Measurements from ENCODE around the gene TACO1. TPM values are rescaled to one million over a fixed set of nuclear protein-coding genes. Genes with fewer than 3 reads are reported as not detected.

Gene TACO1
- total and polyA plus RNA-seq, 9 of the 15 experiments (the other 6 are each of a cell fraction or from before 2014, with no cell fraction given) = 10.3 to 41.6 (median 30.9) TPM

DNA sequence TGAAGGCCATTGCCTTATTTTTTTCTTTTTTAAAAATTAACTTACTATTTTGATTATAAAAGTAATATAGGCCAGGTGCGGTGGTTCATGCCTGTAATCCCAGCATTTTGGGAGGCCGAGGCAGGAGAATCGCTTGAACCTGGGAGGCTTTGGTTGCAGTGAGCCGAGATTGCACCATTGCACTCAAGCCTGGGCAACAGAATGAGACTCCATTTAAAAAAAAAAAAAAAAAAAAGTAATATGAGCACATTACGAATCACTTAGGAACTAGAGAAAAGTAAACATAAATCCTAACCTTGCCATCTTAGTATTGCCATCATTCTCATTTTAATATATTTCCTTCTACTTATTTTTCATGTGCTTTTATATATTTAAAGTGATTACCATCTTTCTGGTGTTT lies 12.9 kb upstream of the TACO1 start (continued):
- TF ChIP-seq CBX8 (IDR thresholded peaks at IDR 0.05; ENCODE audit: borderline replicate concordance, extremely low read depth, low read depth, low read length, poor library complexity, severe bottlenecking) = no peak
- TF ChIP-seq KLF13 (tag; IDR thresholded peaks at IDR 0.05; ENCODE audit: borderline replicate concordance, low read depth) = no peak
- TF ChIP-seq, protein P1, sequence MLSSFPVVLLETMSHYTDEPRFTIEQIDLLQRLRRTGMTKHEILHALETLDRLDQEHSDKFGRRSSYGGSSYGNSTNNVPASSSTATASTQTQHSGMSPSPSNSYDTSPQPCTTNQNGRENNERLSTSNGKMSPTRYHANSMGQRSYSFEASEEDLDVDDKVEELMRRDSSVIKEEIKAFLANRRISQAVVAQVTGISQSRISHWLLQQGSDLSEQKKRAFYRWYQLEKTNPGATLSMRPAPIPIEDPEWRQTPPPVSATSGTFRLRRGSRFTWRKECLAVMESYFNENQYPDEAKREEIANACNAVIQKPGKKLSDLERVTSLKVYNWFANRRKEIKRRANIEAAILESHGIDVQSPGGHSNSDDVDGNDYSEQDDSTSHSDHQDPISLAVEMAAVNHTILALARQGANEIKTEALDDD (IDR thresholded peaks at IDR 0.05) = no peak

DNA sequence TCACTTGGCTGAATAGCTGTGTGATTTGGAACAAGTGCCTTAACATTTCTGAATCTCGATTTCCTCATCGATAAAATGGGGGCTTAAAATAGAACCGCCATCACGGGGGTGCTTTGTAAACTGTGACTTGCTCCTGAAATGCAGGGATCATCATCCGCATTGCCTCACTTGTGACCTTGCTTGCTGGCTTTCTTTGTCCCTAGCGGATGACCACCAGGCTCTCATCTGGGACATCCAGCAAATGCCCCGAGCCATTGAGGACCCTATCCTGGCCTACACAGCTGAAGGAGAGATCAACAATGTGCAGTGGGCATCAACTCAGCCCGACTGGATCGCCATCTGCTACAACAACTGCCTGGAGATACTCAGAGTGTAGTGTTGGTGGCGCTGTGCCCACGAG lies 11.9 kb upstream of the TACO1 start:
- intact Hi-C loops (cut with micrococcal nuclease) = no loop called here
- FAIRE-seq (no peak), DNase-seq (ENCODE audit: extremely low read depth in 1 of 4, low spot score in 3 of 4) (no peak), ATAC-seq (no peak)
- Histone ChIP-seq H3K27ac (ENCODE audit: extremely low read depth, low read depth, low read length) (no peak overlapping the region), H3K4me2 (ENCODE audit: insufficient read depth, low read length) (no peak overlapping the region), H3K9me1 (ENCODE audit: control insufficient read depth, insufficient read depth, low read length) (no peaks in the 10 kb centered on the region), H3K79me2 (ENCODE audit: control insufficient read depth, insufficient read depth, low read length) (no peaks in the 10 kb centered on the region), H3K36me3 (ENCODE audit: control insufficient read depth, insufficient read depth, low read length) (peaks cover 82% of the 10 kb centered on the region), H3K9ac (ENCODE audit: insufficient read depth in 1 of 2, low read depth in 2 of 2, low read length in 2 of 2) (no peak overlapping the region), H3K9me3 (replicated peaks; ENCODE audit: control insufficient read depth, insufficient read depth, low read depth, low read length) (no peaks in the 10 kb centered on the region), H3K4me3 (no peak overlapping the region), H3K4me1 (replicated peaks in 1 of 2; ENCODE audit: control insufficient read depth in 2 of 2, insufficient read depth in 2 of 2, low read length in 2 of 2) (no peaks in the 10 kb centered on the region), H2AFZ (ENCODE audit: low read depth, low read length) (no peak overlapping the region), H4K20me1 (replicated peaks; ENCODE audit: control insufficient read depth, insufficient read depth, low read length) (peaks cover 8% of the 10 kb centered on the region; the same call in 1 of the 2 replicates), H3K27me3 (ENCODE audit: control insufficient read depth in 2 of 2, insufficient read depth in 2 of 2, low read length in 2 of 2) (no peaks in the 10 kb centered on the region)
- in situ Hi-C loops (cut with MboI) = no loop called here
- CTCF ChIA-PET (ENCODE audit: low intra/inter-chr PET ratio) = no interaction called here
- no TSS peak for BruUV-seq (replicated peaks)
- whole genome bisulfite sequencing (ENCODE audit: insufficient coverage, low coverage, missing lambda C conversion rate) = 97% methylated on average over 11 of the region's 11 CpGs
- no peak for TF ChIP-seq MED1 (CRISPR knock-in tag; IDR thresholded peaks at IDR 0.05; ENCODE audit: borderline replicate concordance)
- TF ChIP-seq ZNF445 (CRISPR knock-in tag; IDR thresholded peaks at IDR 0.05; ENCODE audit: low read depth) = no peak
- no peak for TF ChIP-seq TEAD4 (IDR thresholded peaks at IDR 0.05; ENCODE audit: low read length)
- no peak for TF ChIP-seq TEAD4 (CRISPR knock-in tag; IDR thresholded peaks at IDR 0.05; ENCODE audit: borderline replicate concordance)
- no peak for TF ChIP-seq NR1H2 (CRISPR knock-in tag; IDR thresholded peaks at IDR 0.05)
- TF ChIP-seq GABPB1 (CRISPR knock-in tag; IDR thresholded peaks at IDR 0.05) = no peak
- TF ChIP-seq, protein P2, sequence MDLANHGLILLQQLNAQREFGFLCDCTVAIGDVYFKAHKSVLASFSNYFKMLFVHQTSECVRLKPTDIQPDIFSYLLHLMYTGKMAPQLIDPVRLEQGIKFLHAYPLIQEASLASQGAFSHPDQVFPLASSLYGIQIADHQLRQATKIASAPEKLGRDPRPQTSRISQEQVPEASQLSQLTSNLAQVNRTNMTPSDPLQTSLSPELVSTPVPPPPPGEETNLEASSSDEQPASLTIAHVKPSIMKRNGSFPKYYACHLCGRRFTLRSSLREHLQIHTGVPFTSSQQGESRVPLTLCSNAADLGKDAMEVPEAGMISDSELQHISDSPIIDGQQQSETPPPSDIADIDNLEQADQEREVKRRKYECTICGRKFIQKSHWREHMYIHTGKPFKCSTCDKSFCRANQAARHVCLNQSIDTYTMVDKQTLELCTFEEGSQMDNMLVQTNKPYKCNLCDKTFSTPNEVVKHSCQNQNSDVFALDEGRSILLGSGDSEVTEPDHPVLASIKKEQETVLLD (IDR thresholded peaks at IDR 0.05) = no peak
- TF ChIP-seq, protein P3, sequence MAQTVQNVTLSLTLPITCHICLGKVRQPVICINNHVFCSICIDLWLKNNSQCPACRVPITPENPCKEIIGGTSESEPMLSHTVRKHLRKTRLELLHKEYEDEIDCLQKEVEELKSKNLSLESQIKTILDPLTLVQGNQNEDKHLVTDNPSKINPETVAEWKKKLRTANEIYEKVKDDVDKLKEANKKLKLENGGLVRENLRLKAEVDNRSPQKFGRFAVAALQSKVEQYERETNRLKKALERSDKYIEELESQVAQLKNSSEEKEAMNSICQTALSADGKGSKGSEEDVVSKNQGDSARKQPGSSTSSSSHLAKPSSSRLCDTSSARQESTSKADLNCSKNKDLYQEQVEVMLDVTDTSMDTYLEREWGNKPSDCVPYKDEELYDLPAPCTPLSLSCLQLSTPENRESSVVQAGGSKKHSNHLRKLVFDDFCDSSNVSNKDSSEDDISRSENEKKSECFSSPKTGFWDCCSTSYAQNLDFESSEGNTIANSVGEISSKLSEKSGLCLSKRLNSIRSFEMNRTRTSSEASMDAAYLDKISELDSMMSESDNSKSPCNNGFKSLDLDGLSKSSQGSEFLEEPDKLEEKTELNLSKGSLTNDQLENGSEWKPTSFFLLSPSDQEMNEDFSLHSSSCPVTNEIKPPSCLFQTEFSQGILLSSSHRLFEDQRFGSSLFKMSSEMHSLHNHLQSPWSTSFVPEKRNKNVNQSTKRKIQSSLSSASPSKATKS (CRISPR knock-in tag; IDR thresholded peaks at IDR 0.05) = no peak
- no peak for TF ChIP-seq ZNF324 (CRISPR knock-in tag; IDR thresholded peaks at IDR 0.05)
- POLR2A ChIA-PET = interaction anchor here (1.0 kb wide), 1 partner anchor 37 kb away, joined by 4 read pairs; no protein-coding TSS in a partner anchor

All from K562 (cell line).